HG02852 (cell line): ENCODE data around the gene RALGAPA1.
A peak's percentile ranks its signal among the peaks of the same experiment; 100 is the strongest.
"Not testable (repeated sequence)": the region's sequence is repeated elsewhere in the genome, so short reads cannot be mapped to it uniquely, and the experiment has no call there.

Source experiments
- ATAC-seq: cut with Tn5 transposase; IDR thresholded peaks from one replicate; pipeline ENCODE4 v1.9.1; 2021; ENCODE audit warnings: mild to moderate bottlenecking, moderate library complexity; ENCODE audit not compliant: unreplicated experiment

The RALGAPA1 gene

DNA sequence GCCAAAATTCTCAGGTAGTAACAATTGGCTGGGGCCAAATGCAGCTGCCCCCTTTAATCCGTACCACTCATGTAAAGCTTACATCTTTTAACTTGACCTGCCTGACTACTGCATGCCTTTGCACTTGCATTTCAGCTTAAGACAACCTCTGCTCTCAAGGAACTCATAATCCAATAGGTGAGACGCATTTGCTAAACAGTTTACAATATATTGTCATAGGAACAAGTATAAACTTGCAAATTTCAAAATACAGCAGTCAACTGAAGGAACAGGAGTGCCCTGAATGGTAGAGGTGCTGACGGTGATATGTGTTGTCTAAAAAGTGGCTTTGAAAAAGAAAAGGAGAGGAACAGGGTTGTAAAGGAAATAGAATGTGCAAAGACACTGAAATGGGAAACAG is 13.4 kb upstream of the RALGAPA1 start:
- ATAC-seq: no peak

DNA sequence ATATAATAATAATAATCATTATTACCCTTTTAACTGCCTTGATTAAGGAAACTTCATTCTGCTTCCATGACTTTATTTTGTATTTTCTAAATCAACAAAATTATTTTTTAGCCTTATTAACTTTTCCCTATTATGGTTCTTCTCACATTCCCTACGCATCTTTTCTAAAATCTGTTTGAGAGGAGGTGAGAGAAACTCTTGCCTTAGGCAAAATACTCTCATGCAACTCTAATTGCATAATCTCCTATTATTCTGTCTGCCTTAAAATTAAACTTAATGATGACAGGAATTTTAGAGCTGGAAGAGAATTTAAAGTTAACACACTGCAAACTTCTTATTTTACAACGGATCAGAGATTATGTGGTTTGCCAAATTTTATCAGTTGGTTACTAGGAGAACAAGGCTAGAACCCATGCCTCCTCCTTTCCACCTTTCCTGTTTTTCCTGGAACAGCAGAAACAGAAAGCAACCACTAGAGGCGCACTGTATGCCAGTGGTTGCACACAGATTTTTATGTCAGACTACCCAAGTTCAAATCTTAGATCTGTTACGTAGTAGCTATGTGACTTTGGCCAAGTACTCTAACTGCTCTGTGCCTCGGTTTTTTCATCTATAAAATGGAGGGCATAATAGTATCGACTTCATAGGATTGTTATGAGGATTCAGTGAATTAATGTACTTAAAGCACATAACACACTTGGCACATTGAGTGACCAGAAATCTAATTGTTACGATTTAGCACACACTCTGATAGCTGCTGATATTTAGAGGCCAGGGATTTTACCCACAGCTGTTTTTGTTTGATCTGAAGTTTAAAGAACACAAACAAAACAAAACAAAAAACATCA is 12.7 kb upstream of the RALGAPA1 start:
- ATAC-seq: no peak

- ATAC-seq: no peak
These were observed 10.8 kb upstream of the RALGAPA1 start for GRCh38 chr14:35819591-35820540.

GRCh38 chr14:35818346-35819115 is 9.4 kb upstream of the RALGAPA1 start:
- no peak for ATAC-seq

- ATAC-seq: peak; percentile 90
These were observed 5.4 kb upstream of the RALGAPA1 start for GRCh38 chr14:35814371-35815005.

DNA sequence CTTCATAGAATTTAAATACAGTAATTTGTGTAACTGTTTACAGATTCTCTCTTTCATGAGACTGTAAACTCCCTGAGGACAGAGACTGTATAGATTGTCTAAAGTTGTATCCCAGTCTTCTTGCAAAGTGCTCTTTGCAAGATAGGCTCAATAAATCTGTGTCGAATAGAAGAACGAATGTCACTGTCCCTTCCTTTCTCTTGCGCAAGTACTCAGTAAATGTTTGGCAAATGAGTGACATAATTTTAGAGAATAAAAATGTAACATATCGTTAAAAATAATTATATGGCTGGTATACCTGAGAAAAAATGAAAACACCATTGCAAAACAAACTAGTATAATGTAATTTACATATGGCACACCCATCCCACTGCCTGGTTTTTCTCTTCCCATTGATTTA is 1.9 kb upstream of the RALGAPA1 start:
- no peak for ATAC-seq

DNA sequence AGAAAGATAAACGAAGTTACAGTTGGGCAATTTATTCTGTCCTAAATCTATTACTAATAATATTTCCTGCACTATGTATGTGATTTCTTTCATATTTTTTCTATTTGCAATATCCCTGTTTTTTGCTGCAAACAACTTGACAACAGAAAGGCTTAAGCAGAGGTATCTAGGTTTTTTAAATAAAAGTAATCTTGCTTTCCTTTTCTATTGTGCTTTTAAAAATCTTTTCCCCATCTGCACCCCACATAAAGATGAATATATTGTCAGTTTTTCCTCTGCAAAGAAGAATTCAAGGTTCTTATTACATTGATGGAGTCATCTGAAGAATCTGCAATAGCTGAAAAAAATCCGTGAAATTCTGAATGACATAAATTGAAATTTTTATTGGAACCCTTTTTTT is 502 bp upstream of the RALGAPA1 start:
- ATAC-seq: no peak

DNA sequence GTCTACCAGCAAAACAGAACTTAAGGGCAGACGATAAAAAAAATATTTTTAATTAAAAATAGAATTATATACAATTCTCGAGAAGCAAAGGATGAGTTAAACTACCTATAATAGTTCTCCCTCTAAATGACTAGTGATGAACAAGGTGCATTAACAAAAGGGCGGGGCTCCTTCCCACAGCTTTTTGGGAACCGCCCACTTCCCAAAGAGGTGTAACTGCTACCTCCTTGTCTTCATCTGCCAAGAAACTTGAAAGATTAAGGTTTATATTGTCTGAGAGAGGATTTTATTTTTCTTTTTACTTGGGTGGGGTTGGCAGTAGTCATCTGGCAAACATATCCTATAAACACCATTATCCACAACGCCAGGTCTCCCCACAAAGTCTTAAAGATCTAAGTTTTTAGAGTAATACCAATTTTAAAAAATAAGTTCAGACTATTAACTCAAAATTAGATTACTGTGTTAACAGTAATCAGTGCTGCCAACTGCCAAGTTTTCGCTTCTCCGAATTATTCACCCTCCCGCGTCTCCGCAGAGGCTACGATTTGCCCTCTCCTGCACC is 938 bp downstream of the RALGAPA1 start:
- ATAC-seq: no peak

DNA sequence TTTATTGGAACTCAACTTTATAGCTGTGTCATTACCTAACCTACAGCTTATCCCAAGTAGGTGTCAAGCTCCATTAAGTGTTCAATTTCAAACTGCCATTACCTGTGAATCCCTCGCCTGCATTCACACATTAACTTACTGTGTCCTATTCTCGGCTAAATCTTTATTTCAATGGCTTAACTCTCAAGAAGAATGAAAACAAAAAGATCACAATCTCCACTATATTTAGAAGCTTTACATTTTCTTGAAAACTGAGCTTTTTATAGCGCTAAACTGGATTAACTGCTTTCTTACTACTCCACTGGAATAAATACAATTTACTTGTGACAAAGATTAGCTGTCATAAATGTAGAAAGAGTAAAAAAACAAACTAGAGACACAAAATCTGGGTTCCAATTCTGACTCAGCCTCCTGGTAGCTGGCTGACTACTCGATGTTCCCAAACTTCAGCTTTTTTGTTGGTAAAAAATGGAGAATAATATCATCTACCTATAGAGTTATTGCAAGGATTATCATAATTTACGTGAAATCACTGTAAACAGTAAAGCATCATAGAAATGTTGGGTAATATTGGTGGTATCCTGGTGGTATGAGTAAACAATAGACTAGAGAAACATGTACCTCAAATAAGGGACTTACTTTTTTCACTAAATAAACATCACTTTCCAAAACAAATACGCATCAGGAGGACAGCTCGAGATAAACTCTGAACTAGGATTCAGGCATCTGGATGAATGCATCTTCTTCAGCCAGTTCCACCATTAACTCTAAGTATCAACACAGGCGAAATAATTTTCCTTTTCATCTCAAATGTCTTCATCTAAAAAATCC is 1.7 kb downstream of the RALGAPA1 start:
- no peak for ATAC-seq

DNA sequence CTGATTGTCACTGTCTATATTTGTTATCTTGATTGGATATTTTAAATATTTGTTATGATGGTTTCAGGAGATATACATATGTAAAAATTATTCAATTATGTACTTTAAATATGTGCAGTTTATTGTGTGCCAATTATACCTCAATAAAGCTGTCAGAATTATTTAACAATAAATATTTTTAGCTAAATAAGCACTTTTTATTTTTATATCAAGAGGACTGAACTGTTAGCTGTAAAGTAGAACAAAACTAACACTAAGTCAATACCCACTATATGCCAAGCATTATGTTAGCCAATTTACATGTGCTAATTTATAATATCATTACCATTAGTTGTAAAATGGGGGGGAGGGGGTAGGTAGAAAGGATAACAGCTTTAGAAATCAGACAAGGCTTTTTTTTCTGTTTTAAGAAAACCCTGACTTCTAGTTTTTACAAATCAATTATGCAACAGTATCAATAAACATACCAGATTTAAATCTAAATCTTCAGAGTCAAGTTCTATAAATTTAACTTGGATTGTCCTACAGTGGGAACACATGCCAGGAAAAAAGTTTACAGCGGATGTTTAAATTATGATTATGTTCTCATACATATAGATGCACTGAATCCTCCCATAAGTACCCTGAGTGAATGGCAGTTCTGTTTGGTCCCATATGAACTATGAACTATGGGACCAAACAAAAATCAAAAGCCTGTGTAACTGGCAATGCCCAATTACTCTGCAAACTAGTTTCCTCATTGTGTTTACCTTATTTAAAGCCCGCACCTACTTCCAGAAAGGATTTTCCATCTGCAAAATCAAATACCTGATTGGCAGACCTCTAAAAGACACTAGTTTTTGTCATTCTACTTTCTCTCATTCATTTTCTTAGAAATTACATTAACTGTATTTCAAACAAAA is 2.8 kb downstream of the RALGAPA1 start:
- ATAC-seq: no peak

- ATAC-seq: no peak
These were observed 11.3 kb downstream of the RALGAPA1 start for GRCh38 chr14:35797796-35798195.

DNA sequence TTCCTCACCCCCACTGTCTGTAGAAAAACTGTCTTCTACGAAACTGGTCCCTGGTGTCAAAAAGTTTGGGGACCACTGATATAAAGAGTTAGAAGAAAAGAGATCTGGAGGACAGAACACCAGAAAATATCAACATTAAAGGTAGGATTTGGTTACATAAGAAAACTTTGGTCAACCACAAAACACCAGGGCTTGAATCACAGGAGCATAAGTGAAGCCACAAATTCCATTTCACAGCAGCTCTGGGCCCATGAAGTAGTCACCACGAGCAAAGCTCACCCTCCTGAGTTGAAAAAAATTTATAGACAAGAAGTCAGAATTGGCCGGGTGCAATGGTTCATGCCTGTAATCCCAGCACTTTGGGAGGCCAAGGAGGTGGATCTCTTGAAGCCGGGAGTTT is 19.4 kb downstream of the RALGAPA1 start:
- no peak for ATAC-seq

DNA sequence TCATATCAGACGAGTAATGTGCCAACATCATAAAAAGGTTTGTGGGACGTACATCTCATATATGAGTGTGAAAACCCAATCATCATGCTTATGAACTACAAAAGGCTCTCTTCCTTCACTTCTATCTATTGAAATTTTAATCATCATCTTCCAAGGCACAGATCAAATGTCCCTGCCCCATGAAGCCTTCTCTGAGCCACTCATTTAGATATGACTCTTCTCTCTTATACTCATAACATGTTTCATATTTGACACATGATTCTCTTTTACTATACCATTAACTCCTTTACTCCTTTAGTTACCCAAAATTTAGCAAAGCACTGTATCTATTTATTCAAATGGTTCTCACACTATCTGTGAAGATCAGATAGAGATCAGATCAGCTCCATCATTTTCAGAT is 22.2 kb downstream of the RALGAPA1 start:
- ATAC-seq: no peak

DNA sequence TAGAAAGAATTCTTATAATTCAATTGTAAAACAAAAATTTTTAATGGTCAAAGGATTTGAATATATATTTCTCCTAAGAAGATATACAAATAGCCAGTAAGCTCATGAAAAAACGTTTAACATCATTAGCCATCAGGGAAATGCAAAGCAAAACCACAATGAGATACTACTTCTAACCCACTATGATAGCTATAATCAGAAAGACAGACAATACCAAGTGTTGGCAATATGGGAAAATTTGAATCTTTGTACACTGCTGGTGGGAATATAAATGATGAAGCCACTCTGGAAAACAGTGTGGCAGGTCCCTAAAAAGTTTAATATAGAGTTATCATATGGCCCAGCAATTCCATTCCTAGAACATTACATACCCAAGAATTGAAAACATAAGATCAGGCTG is 25.4 kb downstream of the RALGAPA1 start:
- ATAC-seq: no peak

DNA sequence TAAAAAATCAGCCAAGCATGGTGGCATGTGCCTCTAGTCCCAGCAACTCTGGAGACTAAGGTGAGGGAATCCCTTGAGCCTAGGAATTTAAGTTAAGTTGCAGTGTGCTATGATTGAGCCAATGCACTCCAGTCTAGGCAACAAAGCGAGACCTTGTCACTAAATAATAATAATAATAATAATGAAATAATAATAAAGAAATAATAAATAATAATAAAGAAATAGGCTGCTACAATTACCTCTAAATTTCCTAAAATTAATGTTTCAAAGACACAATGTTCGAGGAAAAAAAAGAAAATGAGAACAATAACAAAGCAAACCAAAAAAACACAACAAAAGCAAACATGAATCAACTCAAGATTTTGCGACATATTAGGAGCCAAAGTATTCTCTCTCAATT is 29.7 kb downstream of the RALGAPA1 start:
- ATAC-seq: no peak

DNA sequence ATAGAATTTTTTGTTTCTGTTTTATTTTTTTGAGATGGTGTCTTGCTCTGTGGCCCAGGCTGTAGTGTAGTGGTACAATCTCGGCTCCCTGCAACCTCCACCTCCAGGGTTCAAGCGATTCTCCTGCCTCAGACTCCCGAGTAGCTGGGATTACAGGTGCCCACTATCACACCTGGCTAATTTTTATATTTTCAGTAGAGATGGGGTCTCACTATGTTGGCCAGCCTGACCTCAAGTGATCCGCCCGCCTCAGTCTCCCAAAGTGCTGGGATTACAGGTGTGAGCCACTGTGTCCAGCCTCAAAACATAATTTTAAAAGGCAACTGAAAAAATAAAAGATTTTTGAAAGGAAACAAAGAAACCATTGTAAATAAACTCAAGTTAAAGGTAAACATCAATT is 31.5 kb downstream of the RALGAPA1 start:
- ATAC-seq: not testable (repeated sequence)

- no peak for ATAC-seq
These were observed 32.3 kb downstream of the RALGAPA1 start for GRCh38 chr14:35776823-35777222.

GRCh38 chr14:35776085-35776484 is 33.0 kb downstream of the RALGAPA1 start:
- ATAC-seq: not testable (repeated sequence)
